B cell (primary cell): ENCODE measurements around the gene CD59. TPM values are rescaled to one million over a fixed set of nuclear protein-coding genes. Genes with fewer than 3 reads are reported as not detected.

ENCODE experiments used
- ATAC-seq: fragments of 200-7000 bp; cut with Tn5 transposase; one replicate; pipeline ENCODE4 v1.10.0; 2021; ENCODE audit warnings: low read depth, mild to moderate bottlenecking, moderate number of reproducible peaks, moderate library complexity
- CTCF ChIA-PET: fragments of 350-600 bp; sonication (Branson Sonifier 250); formaldehyde crosslinking; loops from one replicate; lab custom pipeline; 2021; ENCODE audit warnings: antibody characterized with exemption, inconsistent platforms; lab: Charles Lee
- POLR2A ChIA-PET: fragments of 350-600 bp; sonication (Branson Sonifier 250); formaldehyde crosslinking; loops from one replicate; lab custom pipeline; 2021; ENCODE audit warnings: antibody characterized with exemption; lab: Charles Lee
- DNase-seq: peaks from one replicate; pipeline ENCODE4 v3.0.0; 2013
- H2AFZ ChIP-seq: 2 replicates; pipeline ENCODE4 v1.6.1; 2012; ENCODE audit warnings: mild to moderate bottlenecking, low read depth, low read length; ENCODE audit not compliant: insufficient read depth, poor library complexity, severe bottlenecking
- H3K27ac ChIP-seq, 2 donors: 1 replicate in 1 of 2; 2 replicates in 1 of 2; pipeline ENCODE4 v1.5.1; 2012 to 2013; ENCODE audit warnings: low read length in 2 of 2, mild to moderate bottlenecking in 2 of 2, moderate library complexity in 1 of 2
- H3K27me3 ChIP-seq, 4 experiments: fragments of 200-600 bp in 1 of 4; sonication (generic) in 1 of 4; replicated peaks in 1 of 4; 1 replicate in 2 of 4; 2 replicates in 2 of 4; pipeline versions ENCODE4 v1.6.1 to v1.7.0; 2013 to 2016; ENCODE audit warnings: low read length in 3 of 4, mild to moderate bottlenecking in 2 of 4, mixed read lengths in 1 of 4, moderate library complexity in 1 of 4; ENCODE audit not compliant: insufficient read depth in 4 of 4, control insufficient read depth in 3 of 4; ENCODE audit errors: control extremely low read depth in 1 of 4
- H3K36me3 ChIP-seq, 2 experiments: replicated peaks in 1 of 2; 1 replicate in 1 of 2; 2 replicates in 1 of 2; pipeline versions ENCODE4 v1.6.1 to v1.7.1; 2013; ENCODE audit warnings: low read length in 1 of 2; ENCODE audit not compliant: insufficient read depth in 2 of 2, control insufficient read depth in 1 of 2; ENCODE audit errors: control extremely low read depth in 1 of 2, extremely low read depth in 1 of 2
- H3K4me1 ChIP-seq, 2 donors: fragments of 200-600 bp in 1 of 2; sonication (generic) in 1 of 2; 1 replicate in 1 of 2; 2 replicates in 1 of 2; pipeline versions ENCODE4 v1.5.1 to v1.6.1; 2013 to 2017; ENCODE audit warnings: low read length in 2 of 2; ENCODE audit not compliant: control insufficient read depth in 2 of 2, insufficient read depth in 2 of 2
- H3K4me2 ChIP-seq: replicated peaks from 2 replicates; pipeline ENCODE3; 2012; ENCODE audit warnings: mild to moderate bottlenecking, low read depth, low read length; ENCODE audit not compliant: poor library complexity, severe bottlenecking
- H3K4me3 ChIP-seq, 5 experiments: fragments of 200-600 bp in 1 of 5; sonication (generic) in 1 of 5; 1 replicate in 3 of 5; 2 replicates in 2 of 5; pipeline versions ENCODE4 v1.5.1 to v1.7.0; 2011 to 2016; ENCODE audit warnings: low read length in 4 of 5, mild to moderate bottlenecking in 4 of 5, low read depth in 2 of 5, control low read depth in 1 of 5, moderate library complexity in 1 of 5; ENCODE audit not compliant: insufficient read depth in 1 of 5; ENCODE audit errors: control extremely low read depth in 1 of 5, extremely low read depth in 1 of 5
- H3K79me2 ChIP-seq: fragments of 200-600 bp; sonication (generic); one replicate; pipeline ENCODE4 v1.6.0; 2016; ENCODE audit warnings: low read length; ENCODE audit not compliant: control insufficient read depth, insufficient read depth
- H3K9ac ChIP-seq: fragments of 200-600 bp; sonication (generic); 2 replicates; pipeline ENCODE4 v1.6.1; 2017; ENCODE audit warnings: mild to moderate bottlenecking, low read length, moderate library complexity
- H3K9me3 ChIP-seq, 3 donors: one replicate each; pipeline versions ENCODE4 v1.6.1 to v1.7.1; 2013; ENCODE audit warnings: low read length in 2 of 3; ENCODE audit not compliant: control insufficient read depth in 2 of 3, insufficient read depth in 1 of 3; ENCODE audit errors: control extremely low read depth in 1 of 3
- H4K20me1 ChIP-seq: 2 replicates; pipeline ENCODE4 v1.6.0; 2012; ENCODE audit warnings: mild to moderate bottlenecking, low read length; ENCODE audit not compliant: insufficient read depth, control insufficient read depth, poor library complexity, severe bottlenecking
- H3K27ac Mint-ChIP-seq: one replicate; pipeline ENCODE4 v1.8.0; 2021; ENCODE audit warnings: mixed read lengths
- H3K27me3 Mint-ChIP-seq: one replicate; pipeline ENCODE4 v1.8.0; 2021; ENCODE audit warnings: mixed read lengths
- H3K4me1 Mint-ChIP-seq: one replicate; pipeline ENCODE4 v1.8.0; 2021; ENCODE audit warnings: mixed read lengths
- H3K4me3 Mint-ChIP-seq: one replicate; pipeline ENCODE4 v1.8.0; 2021; ENCODE audit warnings: mixed read lengths
- H3K9me3 Mint-ChIP-seq: one replicate; pipeline ENCODE4 v1.8.0; 2022; ENCODE audit warnings: mixed read lengths; ENCODE audit not compliant: insufficient read depth
- EZH2 ChIP-seq: IDR thresholded peaks from 2 replicates; pipeline ENCODE4 v1.6.1; 2012; ENCODE audit warnings: borderline replicate concordance, low read depth, mild to moderate bottlenecking, moderate library complexity, low read length; ENCODE audit not compliant: insufficient read depth, poor library complexity, severe bottlenecking
- WGBS: methylation state at CpG from one replicate; pipeline ENCODE4 v1.1.5; 2013; ENCODE audit warnings: missing lambda C conversion rate; ENCODE audit not compliant: insufficient coverage; 5-methylcytosine and 5-hydroxymethylcytosine counted together
- intact Hi-C: fragments of 100-400 bp; cut with micrococcal nuclease; formaldehyde crosslinking; loops from one replicate; pipeline ENCODE4 v1.10.0; 2022
- polyA plus RNA-seq: library from polyadenylated mRNA; depleted of rRNA; stranded (reverse); fragments of >200 nt; gene quantifications from 2 replicates; pipeline ENCODE4 v1.2.3, GENCODE V29; 2012
- total RNA-seq, 2 donors: library from RNA; stranded (reverse); fragments of 120-200 nt in 1 of 2; gene quantifications; 1 replicate in 1 of 2; 2 replicates in 1 of 2; pipeline versions ENCODE4 v1.2.3 to v1.2.4, GENCODE V29; 2013 to 2022
- TF ChIP-seq, protein P1 (sequence below): fragments of 200-600 bp; IDR thresholded peaks from one replicate; pipeline ENCODE4 v1.8.0; 2022; ENCODE audit warnings: antibody characterized with exemption, mild to moderate bottlenecking

Gene CD59
- total and polyA plus RNA-seq, 2 donors (not counting 1 experiment from before 2014, with no cell fraction given) = 10.9 to 41.3 TPM

GRCh38 chr11:33664827-33665226 is 71.4 kb downstream of the CD59 start:
- peaks cover 13% of the 10 kb centered on the region for H3K27me3 Mint-ChIP-seq
- Histone ChIP-seq H3K9ac (no peak overlapping the region), H3K4me2 (no peak overlapping the region), H3K27me3 (peaks cover 0 to 7% (median 0%) of the 10 kb centered on the region in 4 experiments), H3K4me1 (no peaks in the 10 kb centered on the region), H3K27ac (no peak overlapping the region), H3K4me3 (no peak overlapping the region), H3K9me3 (no peaks in the 10 kb centered on the region), H2AFZ (no peak overlapping the region), H3K36me3 (no peaks in the 10 kb centered on the region), H4K20me1 (no peaks in the 10 kb centered on the region), H3K79me2 (no peaks in the 10 kb centered on the region)
- H3K9me3 Mint-ChIP-seq = no peaks in the 10 kb centered on the region
- WGBS = 92% methylated on average over 4 of the region's 4 CpGs
- no peak for TF ChIP-seq EZH2
- TF ChIP-seq, protein P1, sequence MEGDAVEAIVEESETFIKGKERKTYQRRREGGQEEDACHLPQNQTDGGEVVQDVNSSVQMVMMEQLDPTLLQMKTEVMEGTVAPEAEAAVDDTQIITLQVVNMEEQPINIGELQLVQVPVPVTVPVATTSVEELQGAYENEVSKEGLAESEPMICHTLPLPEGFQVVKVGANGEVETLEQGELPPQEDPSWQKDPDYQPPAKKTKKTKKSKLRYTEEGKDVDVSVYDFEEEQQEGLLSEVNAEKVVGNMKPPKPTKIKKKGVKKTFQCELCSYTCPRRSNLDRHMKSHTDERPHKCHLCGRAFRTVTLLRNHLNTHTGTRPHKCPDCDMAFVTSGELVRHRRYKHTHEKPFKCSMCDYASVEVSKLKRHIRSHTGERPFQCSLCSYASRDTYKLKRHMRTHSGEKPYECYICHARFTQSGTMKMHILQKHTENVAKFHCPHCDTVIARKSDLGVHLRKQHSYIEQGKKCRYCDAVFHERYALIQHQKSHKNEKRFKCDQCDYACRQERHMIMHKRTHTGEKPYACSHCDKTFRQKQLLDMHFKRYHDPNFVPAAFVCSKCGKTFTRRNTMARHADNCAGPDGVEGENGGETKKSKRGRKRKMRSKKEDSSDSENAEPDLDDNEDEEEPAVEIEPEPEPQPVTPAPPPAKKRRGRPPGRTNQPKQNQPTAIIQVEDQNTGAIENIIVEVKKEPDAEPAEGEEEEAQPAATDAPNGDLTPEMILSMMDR = no peak
- CTCF ChIA-PET = no interaction called here
- H3K4me3 Mint-ChIP-seq = no peak overlapping the region
- DNase-seq (no peak), ATAC-seq (no peak)
- no peaks in the 10 kb centered on the region for H3K4me1 Mint-ChIP-seq
- intact Hi-C loops = no loop called here
- H3K27ac Mint-ChIP-seq = no peak overlapping the region
- POLR2A ChIA-PET = no interaction called here

DNA sequence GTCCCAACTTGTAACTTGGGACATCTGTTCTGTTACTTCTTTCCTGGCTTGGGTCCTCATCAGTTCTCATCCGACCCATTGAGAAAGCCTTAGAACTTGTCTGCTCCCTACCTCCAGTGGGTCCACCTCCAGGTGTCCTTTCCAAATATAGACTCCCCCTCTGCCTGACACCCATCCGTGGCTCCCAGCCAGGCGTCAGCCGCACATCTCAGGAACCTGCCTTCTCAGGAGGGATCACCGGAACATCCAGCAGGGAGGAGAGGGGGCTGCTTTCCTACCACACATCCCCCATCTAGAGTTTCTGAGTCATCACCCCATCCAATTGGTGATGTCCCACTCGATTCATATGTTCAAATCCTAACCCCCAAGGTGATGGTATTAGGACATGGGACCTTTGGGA is 72.1 kb downstream of the CD59 start:
- ChIA-PET POLR2A (no interaction called here), CTCF (no interaction called here)
- ATAC-seq (no peak), DNase-seq (no peak)
- Histone ChIP-seq H4K20me1 (no peaks in the 10 kb centered on the region), H2AFZ (no peak overlapping the region), H3K27me3 (peaks cover 0 to 7% (median 0%) of the 10 kb centered on the region in 4 experiments), H3K27ac (no peak overlapping the region), H3K4me2 (no peak overlapping the region), H3K9ac (no peak overlapping the region), H3K4me1 (no peaks in the 10 kb centered on the region), H3K79me2 (no peaks in the 10 kb centered on the region), H3K36me3 (no peaks in the 10 kb centered on the region), H3K9me3 (no peaks in the 10 kb centered on the region), H3K4me3 (no peak overlapping the region)
- intact Hi-C loops = no loop called here
- no peaks in the 10 kb centered on the region for H3K9me3 Mint-ChIP-seq
- H3K4me1 Mint-ChIP-seq = no peaks in the 10 kb centered on the region
- TF ChIP-seq EZH2 = no peak
- TF ChIP-seq, protein P1 = no peak
- peaks cover 13% of the 10 kb centered on the region for H3K27me3 Mint-ChIP-seq
- H3K4me3 Mint-ChIP-seq = no peak overlapping the region
- H3K27ac Mint-ChIP-seq = no peak overlapping the region
- 93% methylated on average over 4 of the region's 6 CpGs for WGBS
